ENCODE measurements around the gene TUBB2B.

TUBB2B gene

DNA sequence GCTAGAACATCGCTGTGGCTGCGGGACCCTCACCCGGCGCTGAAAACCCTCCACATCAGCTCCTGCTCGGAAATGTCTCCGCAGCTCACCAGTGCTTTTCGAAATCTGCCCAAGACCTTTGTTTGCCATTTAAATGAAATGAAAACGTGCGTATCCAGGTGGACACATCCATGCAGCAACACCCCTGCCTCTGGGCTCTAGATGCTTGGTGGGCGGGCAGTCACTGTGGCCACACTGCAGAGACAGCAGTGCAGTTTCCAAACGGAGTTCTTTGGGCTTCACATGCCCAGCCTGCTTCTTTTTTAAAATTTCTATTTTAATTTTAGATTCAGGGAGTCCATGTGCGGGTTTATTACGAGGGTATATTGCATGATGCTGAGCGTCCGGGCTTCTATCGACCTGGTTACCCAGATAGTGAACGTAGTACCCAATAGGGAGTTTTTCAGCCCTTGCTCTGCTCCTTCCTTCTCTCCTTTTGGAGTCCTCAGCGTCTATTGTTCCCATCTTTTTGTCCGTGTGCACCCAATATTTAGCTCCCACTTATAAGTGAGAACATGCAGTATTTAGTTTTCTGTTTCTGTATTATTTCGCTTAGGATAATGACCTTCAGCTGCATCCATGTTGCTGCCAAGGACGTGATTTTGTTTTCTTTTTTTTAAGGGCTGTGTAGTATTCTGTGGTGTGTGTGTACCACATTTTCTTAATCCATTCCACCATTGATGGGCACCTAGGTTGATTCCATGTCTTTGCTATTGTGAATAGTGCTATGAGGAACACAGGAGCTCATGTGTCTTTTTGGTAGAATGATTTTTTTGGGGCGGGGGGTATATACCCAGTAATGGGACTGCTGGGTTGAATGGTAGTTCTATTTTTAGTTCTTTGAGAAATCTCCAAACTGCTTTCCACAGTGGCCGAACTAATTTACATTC lies 4.8 kb upstream of the TUBB2B start:
- H3K4me1 ChIP-seq (ENCODE audit: insufficient read depth, insufficient read length) = no peaks in the 10 kb centered on the region
- no peak for DNase-seq (ENCODE audit: low read depth, low spot score)
- H3K4me3 ChIP-seq (ENCODE audit: insufficient read length, low read depth) = peak overlapping the region; percentile 60
- peaks cover 39% of the 10 kb centered on the region for H3K27me3 ChIP-seq (ENCODE audit: insufficient read depth, insufficient read length)
- TF ChIP-seq ZNF274 (IDR thresholded peaks at IDR 0.05; ENCODE audit: low read depth, low read length) (no peak), YY1 (IDR thresholded peaks at IDR 0.05; ENCODE audit: insufficient read depth, insufficient read length) (no peak), SUZ12 (IDR thresholded peaks at IDR 0.05; ENCODE audit: extremely low read depth, insufficient read depth, insufficient read length) (no peak)
- H3K9me3 ChIP-seq (ENCODE audit: insufficient read depth, low read length) = no peaks in the 10 kb centered on the region
- H3K36me3 ChIP-seq (ENCODE audit: insufficient read depth, insufficient read length, low read length) = no peaks in the 10 kb centered on the region
- peak overlapping the region; percentile 79 for H3K9ac ChIP-seq (ENCODE audit: insufficient read length, low read depth)

DNA sequence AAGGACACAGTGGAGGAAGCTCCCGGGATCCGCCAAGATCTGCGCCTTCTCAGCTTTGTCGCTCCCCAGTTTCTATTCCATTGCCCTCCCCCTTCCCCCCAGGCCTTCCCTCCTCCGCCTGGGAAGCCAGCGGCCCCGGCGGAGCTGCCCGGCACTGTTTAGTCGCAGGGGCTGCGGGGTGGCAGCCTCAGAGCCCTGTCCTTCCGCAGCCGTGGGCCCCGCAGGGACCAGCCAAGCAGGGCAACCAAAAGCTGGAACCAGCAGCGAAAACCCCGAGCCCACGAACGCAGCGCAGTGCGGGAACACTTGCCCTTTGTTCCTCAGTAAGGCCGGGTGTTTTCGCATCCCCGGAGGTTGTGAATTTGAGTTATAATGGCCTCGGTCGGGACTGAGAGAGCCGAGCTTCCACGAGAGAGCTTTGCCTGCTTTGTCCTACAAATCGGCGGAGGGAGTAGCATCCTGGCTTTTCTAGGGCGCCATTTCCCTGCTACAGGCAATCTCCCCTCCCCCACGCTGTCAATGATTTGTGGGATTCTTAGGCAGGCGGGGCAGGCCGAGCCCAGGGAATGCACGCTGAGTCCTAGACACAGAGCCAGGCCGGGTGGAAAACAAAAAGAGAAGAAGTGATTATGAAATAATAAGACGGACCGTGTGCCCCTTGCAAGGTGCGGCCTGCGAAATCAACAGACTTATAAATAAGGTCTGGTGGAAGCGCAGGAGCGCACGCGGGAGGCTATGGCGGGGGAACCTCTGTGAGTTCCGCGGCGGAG lies 4.0 kb upstream of the TUBB2B start:
- peaks cover 5% of the 10 kb centered on the region for H3K36me3 ChIP-seq (ENCODE audit: insufficient read depth, insufficient read length, low read length)
- no peak for TF ChIP-seq ZNF274 (IDR thresholded peaks at IDR 0.05; ENCODE audit: low read depth, low read length)
- peak; percentile 50 for TF ChIP-seq YY1 (IDR thresholded peaks at IDR 0.05; ENCODE audit: insufficient read depth, insufficient read length)
- H3K4me3 ChIP-seq (ENCODE audit: insufficient read length, low read depth) = peak overlapping the region; percentile 60
- peaks cover 39% of the 10 kb centered on the region for H3K27me3 ChIP-seq (ENCODE audit: insufficient read depth, insufficient read length)
- H3K9me3 ChIP-seq (ENCODE audit: insufficient read depth, low read length) = no peaks in the 10 kb centered on the region
- no peaks in the 10 kb centered on the region for H3K4me1 ChIP-seq (ENCODE audit: insufficient read depth, insufficient read length)
- peak overlapping the region; percentile 79 for H3K9ac ChIP-seq (ENCODE audit: insufficient read length, low read depth)
- DNase-seq (ENCODE audit: low read depth, low spot score) = peak; percentile 66

DNA sequence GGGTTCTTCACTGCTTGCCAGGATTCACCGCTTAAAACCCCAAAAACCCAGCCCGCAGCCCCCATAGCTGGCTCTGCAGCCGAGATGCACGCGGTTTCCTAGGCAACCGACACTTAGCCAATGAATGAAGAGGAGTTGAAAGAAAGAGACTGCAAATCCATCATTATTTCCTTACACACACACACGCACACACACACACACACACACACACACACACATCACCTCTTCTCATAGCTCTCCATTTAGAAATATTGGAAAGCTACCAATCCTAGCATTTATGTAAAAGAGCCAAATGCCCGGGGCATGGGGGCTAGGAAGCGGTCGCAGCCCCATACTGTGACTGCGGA lies 3.4 kb upstream of the TUBB2B start:
- no peaks in the 10 kb centered on the region for H3K4me1 ChIP-seq (ENCODE audit: insufficient read depth, insufficient read length)
- peaks cover 11% of the 10 kb centered on the region for H3K36me3 ChIP-seq (ENCODE audit: insufficient read depth, insufficient read length, low read length)
- peak overlapping the region; percentile 79 for H3K9ac ChIP-seq (ENCODE audit: insufficient read length, low read depth)
- no peak for DNase-seq (ENCODE audit: low read depth, low spot score)
- H3K9me3 ChIP-seq (ENCODE audit: insufficient read depth, low read length) = no peaks in the 10 kb centered on the region
- H3K4me3 ChIP-seq (ENCODE audit: insufficient read length, low read depth) = peak overlapping the region; percentile 60
- peaks cover 39% of the 10 kb centered on the region for H3K27me3 ChIP-seq (ENCODE audit: insufficient read depth, insufficient read length)
- TF ChIP-seq YY1 (IDR thresholded peaks at IDR 0.05; ENCODE audit: insufficient read depth, insufficient read length) = no peak
- no peak for TF ChIP-seq SUZ12 (IDR thresholded peaks at IDR 0.05; ENCODE audit: extremely low read depth, insufficient read depth, insufficient read length)

DNA sequence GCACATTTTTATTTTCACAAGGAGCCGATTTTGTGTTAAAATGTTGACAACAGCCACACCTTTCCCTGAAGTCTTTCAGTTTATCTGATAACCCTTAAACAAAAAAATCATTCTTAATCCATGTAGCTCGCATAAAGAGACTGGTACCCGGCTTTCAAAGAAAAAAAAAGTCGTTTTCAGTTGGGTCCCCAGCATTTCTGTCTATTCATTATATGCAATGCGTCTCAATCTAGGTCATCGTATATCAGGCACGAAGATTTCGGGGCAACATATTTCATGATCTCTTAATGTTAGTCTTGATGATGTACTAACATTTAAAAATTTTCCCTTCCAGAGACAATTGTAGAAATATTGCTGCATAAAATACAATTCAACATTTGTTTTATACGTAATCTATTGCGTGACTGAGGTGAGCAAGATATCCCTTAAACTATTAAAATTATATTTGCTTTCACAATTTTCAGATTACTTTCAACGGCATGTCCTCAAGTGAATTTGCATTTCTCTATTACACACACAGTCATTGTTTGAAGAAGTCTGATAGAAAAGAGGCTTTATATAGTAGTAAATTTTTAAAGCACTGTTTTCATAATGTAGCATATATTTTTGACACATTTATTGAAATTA lies 2.9 kb upstream of the TUBB2B start:
- H3K4me1 ChIP-seq (ENCODE audit: insufficient read depth, insufficient read length) = no peaks in the 10 kb centered on the region
- H3K9ac ChIP-seq (ENCODE audit: insufficient read length, low read depth) = peak overlapping the region; percentile 36
- peak overlapping the region; percentile 44 for H3K4me3 ChIP-seq (ENCODE audit: insufficient read length, low read depth)
- H3K27me3 ChIP-seq (ENCODE audit: insufficient read depth, insufficient read length) = peaks cover 39% of the 10 kb centered on the region
- no peak for DNase-seq (ENCODE audit: low read depth, low spot score)
- no peaks in the 10 kb centered on the region for H3K9me3 ChIP-seq (ENCODE audit: insufficient read depth, low read length)
- peaks cover 14% of the 10 kb centered on the region for H3K36me3 ChIP-seq (ENCODE audit: insufficient read depth, insufficient read length, low read length)
- no peak for TF ChIP-seq SUZ12 (IDR thresholded peaks at IDR 0.05; ENCODE audit: extremely low read depth, insufficient read depth, insufficient read length)
- TF ChIP-seq ZNF274 (IDR thresholded peaks at IDR 0.05; ENCODE audit: low read depth, low read length) = no peak
- no peak for TF ChIP-seq YY1 (IDR thresholded peaks at IDR 0.05; ENCODE audit: insufficient read depth, insufficient read length)

GRCh38 chr6:3229566-3230178 lies 2.2 kb upstream of the TUBB2B start:
- no peaks in the 10 kb centered on the region for H3K4me1 ChIP-seq (ENCODE audit: insufficient read depth, insufficient read length)
- DNase-seq (ENCODE audit: low read depth, low spot score) = no peak
- peak overlapping the region; percentile 44 for H3K4me3 ChIP-seq (ENCODE audit: insufficient read length, low read depth)

GRCh38 chr6:3228771-3229565 lies 1.5 kb upstream of the TUBB2B start:
- Histone ChIP-seq H3K9me3 (ENCODE audit: insufficient read depth, low read length) (no peaks in the 10 kb centered on the region), H3K9ac (ENCODE audit: insufficient read length, low read depth) (peak overlapping the region; percentile 66), H3K4me1 (ENCODE audit: insufficient read depth, insufficient read length) (no peaks in the 10 kb centered on the region), H3K36me3 (ENCODE audit: insufficient read depth, insufficient read length, low read length) (peaks cover 20% of the 10 kb centered on the region), H3K27me3 (ENCODE audit: insufficient read depth, insufficient read length) (peaks cover 39% of the 10 kb centered on the region), H3K4me3 (ENCODE audit: insufficient read length, low read depth) (peak overlapping the region; percentile 44)
- no peak for DNase-seq (ENCODE audit: low read depth, low spot score)
- TF ChIP-seq ZNF274 (IDR thresholded peaks at IDR 0.05; ENCODE audit: low read depth, low read length) = no peak
- TF ChIP-seq SUZ12 (IDR thresholded peaks at IDR 0.05; ENCODE audit: extremely low read depth, insufficient read depth, insufficient read length) = no peak
- TF ChIP-seq YY1 (IDR thresholded peaks at IDR 0.05; ENCODE audit: insufficient read depth, insufficient read length) = no peak

More at GRCh38 chr6:3229566-3230178, 2.2 kb upstream of the TUBB2B start:
- H3K9ac ChIP-seq (ENCODE audit: insufficient read length, low read depth) = peak overlapping the region; percentile 66
- peaks cover 39% of the 10 kb centered on the region for H3K27me3 ChIP-seq (ENCODE audit: insufficient read depth, insufficient read length)
- H3K9me3 ChIP-seq (ENCODE audit: insufficient read depth, low read length) = no peaks in the 10 kb centered on the region
- H3K36me3 ChIP-seq (ENCODE audit: insufficient read depth, insufficient read length, low read length) = peaks cover 14% of the 10 kb centered on the region
- no peak for TF ChIP-seq ZNF274 (IDR thresholded peaks at IDR 0.05; ENCODE audit: low read depth, low read length)
- no peak for TF ChIP-seq YY1 (IDR thresholded peaks at IDR 0.05; ENCODE audit: insufficient read depth, insufficient read length)
- no peak for TF ChIP-seq SUZ12 (IDR thresholded peaks at IDR 0.05; ENCODE audit: extremely low read depth, insufficient read depth, insufficient read length)

Measured in NT2/D1 (cell line).